ENCODE results near the gene TRIL.
A peak's percentile ranks its signal among the peaks of the same experiment; 100 is the strongest.

The TRIL gene

GRCh38 chr7:28939367-28939766 lies 18.8 kb downstream of the TRIL start:
- H3K27ac ChIP-seq (ENCODE audit: extremely low read depth, low read depth, low read length): peak overlapping the region; percentile 62
- TF ChIP-seq ZNF76 (tag by site-specific recombination; IDR thresholded peaks at IDR 0.05; ENCODE audit: borderline replicate concordance, low read depth) (0 out of 2 replicates have a peak, but pooled peaks have one; percentile 39), ZNF341 (tag by site-specific recombination; IDR thresholded peaks at IDR 0.05; ENCODE audit: low read depth) (peak; percentile 81), OSR2 (tag by site-specific recombination; IDR thresholded peaks at IDR 0.05) (no peak; the same call in 1 of the 2 replicates), ZNF2 (tag by site-specific recombination; IDR thresholded peaks at IDR 0.05) (0 out of 2 replicates have a peak, but pooled peaks have one; percentile 21), ZNF558 (tag by site-specific recombination; IDR thresholded peaks at IDR 0.05) (no peak), ZNF623 (tag by site-specific recombination; IDR thresholded peaks at IDR 0.05) (no peak), TRIM28 (IDR thresholded peaks at IDR 0.05; ENCODE audit: borderline replicate concordance, low read length) (peak; percentile 76; the same call in 1 of the 2 replicates), WT1 (tag by site-specific recombination; IDR thresholded peaks at IDR 0.05) (peak; percentile 76), ZNF112 (tag by site-specific recombination; IDR thresholded peaks at IDR 0.05) (no peak), GLIS1 (tag by site-specific recombination; IDR thresholded peaks at IDR 0.05) (peak; percentile 89), TSHZ1 (tag by site-specific recombination; IDR thresholded peaks at IDR 0.05; ENCODE audit: borderline replicate concordance) (peak; percentile 75), SP7 (tag by site-specific recombination; IDR thresholded peaks at IDR 0.05) (peak; percentile 44; the same call in 1 of the 2 replicates), ZBTB17 (tag by site-specific recombination; IDR thresholded peaks at IDR 0.05) (peak; percentile 77), ZBTB1 (tag by site-specific recombination; IDR thresholded peaks at IDR 0.05) (no peak; the same call in 1 of the 2 replicates), ZBTB8A (tag by site-specific recombination; IDR thresholded peaks at IDR 0.05) (peak; percentile 34; the same call in 1 of the 2 replicates)
- ChIA-PET CTCF (interaction anchor here (0.6 to 7.6 kb wide), 5 partner anchors 12 to 670 kb away, joined by 3 to 61 read pairs (median 7); no protein-coding TSS in a partner anchor), POLR2A (interaction anchor here (0.9 kb wide), 1 partner anchor 13 kb away, joined by 5 read pairs; no protein-coding TSS in a partner anchor)
- H3K4me1 ChIP-seq (ENCODE audit: control insufficient read depth, insufficient read depth, low read length): peaks cover 12% of the 10 kb centered on the region; the same call in 1 of the 2 replicates
- H3K4me3 ChIP-seq (ENCODE audit: low read depth, low read length): no peak overlapping the region
- H3K36me3 ChIP-seq (ENCODE audit: control insufficient read depth in 2 of 2, insufficient read depth in 1 of 2, low read length in 2 of 2): no peaks in the 10 kb centered on the region
- no peaks in the 10 kb centered on the region for H3K9me3 ChIP-seq (ENCODE audit: control insufficient read depth, insufficient read depth, low read depth, low read length)

GRCh38 chr7:28937619-28938018 lies 20.5 kb downstream of the TRIL start:
- CTCF ChIA-PET: interaction anchor here (2.4 to 7.6 kb wide), 2 partner anchors 10 to 15 kb away, joined by 7 to 61 read pairs; no protein-coding TSS in a partner anchor
- no peak for TF ChIP-seq ZBTB6 (tag by site-specific recombination; IDR thresholded peaks at IDR 0.05)
- TF ChIP-seq MYNN (tag by site-specific recombination; IDR thresholded peaks at IDR 0.05; ENCODE audit: borderline replicate concordance): no peak
- TF ChIP-seq ZIC2 (tag by site-specific recombination; IDR thresholded peaks at IDR 0.05): no peak
- TF ChIP-seq ZNF513 (tag by site-specific recombination; IDR thresholded peaks at IDR 0.05): no peak
- TF ChIP-seq ZNF350 (tag by site-specific recombination; IDR thresholded peaks at IDR 0.05): no peak
- no peak for TF ChIP-seq ZBTB1 (tag by site-specific recombination; IDR thresholded peaks at IDR 0.05)
- no peak for TF ChIP-seq ZNF37A (tag by site-specific recombination; IDR thresholded peaks at IDR 0.05)
- no peak for TF ChIP-seq BCL11A (tag by site-specific recombination; IDR thresholded peaks at IDR 0.05; ENCODE audit: low read depth)
- no peak for TF ChIP-seq ZNF302 (tag by site-specific recombination; IDR thresholded peaks at IDR 0.05; ENCODE audit: low read depth)
- TF ChIP-seq ZNF600 (tag by site-specific recombination; IDR thresholded peaks at IDR 0.05): no peak
- no peak for TF ChIP-seq SP7 (tag by site-specific recombination; IDR thresholded peaks at IDR 0.05)
- TF ChIP-seq ZNF645 (tag by site-specific recombination; IDR thresholded peaks at IDR 0.05): no peak
- no peak for TF ChIP-seq ZNF558 (tag by site-specific recombination; IDR thresholded peaks at IDR 0.05)
- TF ChIP-seq SALL2 (tag by site-specific recombination; IDR thresholded peaks at IDR 0.05; ENCODE audit: borderline replicate concordance): no peak
- no peak for TF ChIP-seq ZNF596 (tag by site-specific recombination; IDR thresholded peaks at IDR 0.05)
- TF ChIP-seq ZNF664 (tag by site-specific recombination; IDR thresholded peaks at IDR 0.05): no peak
- no peak for TF ChIP-seq ZEB2 (tag by site-specific recombination; IDR thresholded peaks at IDR 0.05)
- POLR2A ChIA-PET: no interaction called here

More at GRCh38 chr7:28937619-28938018, 20.5 kb downstream of the TRIL start:
- H3K9me3 ChIP-seq (ENCODE audit: control insufficient read depth, insufficient read depth, low read depth, low read length): no peaks in the 10 kb centered on the region
- no peak overlapping the region for H3K27ac ChIP-seq (ENCODE audit: extremely low read depth, low read depth, low read length)
- no peak overlapping the region for H3K4me3 ChIP-seq (ENCODE audit: low read depth, low read length)
- H3K4me1 ChIP-seq (ENCODE audit: control insufficient read depth, insufficient read depth, low read length): peaks cover 18% of the 10 kb centered on the region
- no peaks in the 10 kb centered on the region for H3K36me3 ChIP-seq (ENCODE audit: control insufficient read depth in 2 of 2, insufficient read depth in 1 of 2, low read length in 2 of 2)

Measured in HEK293 (cell line).